Hepatocyte (in vitro differentiated cells): ENCODE measurements around the gene MSS51. TPM values are rescaled to one million over a fixed set of nuclear protein-coding genes. Genes with fewer than 3 reads are reported as not detected.

Source experiments
- DNase-seq: peaks from one replicate; pipeline ENCODE4 v3.0.0-alpha.2; 2016; ENCODE audit warnings: low spot score
- H2AFZ ChIP-seq: fragments of 200-600 bp; sonication (generic); 2 replicates; pipeline ENCODE4 v1.6.0; 2016; ENCODE audit warnings: antibody characterized with exemption, mild to moderate bottlenecking
- H3K27ac ChIP-seq: fragments of 200-600 bp; sonication (generic); 2 replicates; pipeline ENCODE4 v1.5.1; 2016; ENCODE audit warnings: mild to moderate bottlenecking
- H3K27me3 ChIP-seq: fragments of 200-600 bp; sonication (generic); 2 replicates; pipeline ENCODE4 v1.6.1; 2016
- H3K36me3 ChIP-seq: fragments of 200-600 bp; sonication (generic); replicated peaks from 2 replicates; pipeline ENCODE4 v1.5.1; 2016; ENCODE audit warnings: low read depth; ENCODE audit not compliant: insufficient read depth
- H3K4me1 ChIP-seq: fragments of 200-600 bp; sonication (generic); 2 replicates; pipeline ENCODE4 v1.5.1; 2016; ENCODE audit warnings: mild to moderate bottlenecking, moderate library complexity; ENCODE audit not compliant: insufficient read depth
- H3K4me2 ChIP-seq: fragments of 200-600 bp; sonication (generic); 2 replicates; pipeline ENCODE4 v1.6.0; 2016
- H3K4me3 ChIP-seq: fragments of 200-600 bp; sonication (generic); 2 replicates; pipeline ENCODE4 v1.5.1; 2016; ENCODE audit warnings: mild to moderate bottlenecking
- H3K79me2 ChIP-seq: fragments of 200-600 bp; sonication (generic); 2 replicates; pipeline ENCODE4 v1.6.0; 2017; ENCODE audit warnings: mild to moderate bottlenecking
- H3K9me2 ChIP-seq: fragments of 200-600 bp; sonication (generic); replicated peaks from 2 replicates; pipeline ENCODE4 v1.6.0; 2017; ENCODE audit warnings: mild to moderate bottlenecking; ENCODE audit not compliant: insufficient read depth
- H3K9me3 ChIP-seq: fragments of 200-600 bp; sonication (generic); 2 replicates; pipeline ENCODE4 v1.5.1; 2016; ENCODE audit warnings: low read depth, mild to moderate bottlenecking
- H4K20me1 ChIP-seq: fragments of 200-600 bp; sonication (generic); 2 replicates; pipeline ENCODE4 v1.6.0; 2016; ENCODE audit warnings: mild to moderate bottlenecking; ENCODE audit not compliant: insufficient read depth, poor library complexity, severe bottlenecking
- EZH2 ChIP-seq: fragments of 200-600 bp; sonication (generic); IDR thresholded peaks from 2 replicates; pipeline ENCODE4 v1.6.1; 2016; ENCODE audit warnings: antibody characterized with exemption, mild to moderate bottlenecking, borderline replicate concordance
- EZH2phosphoT487 ChIP-seq: fragments of 200-600 bp; sonication (generic); IDR thresholded peaks from one replicate; pipeline ENCODE4 v1.6.1; 2018; ENCODE audit warnings: antibody characterized with exemption, mild to moderate bottlenecking, low read depth, moderate library complexity; ENCODE audit not compliant: unreplicated experiment, severe bottlenecking
- WGBS: methylation state at CpG from one replicate; pipeline ENCODE4 v1.1.6; 2016; ENCODE audit warnings: low lambda C conversion rate; ENCODE audit errors: missing lambda C conversion rate; 5-methylcytosine and 5-hydroxymethylcytosine counted together
- polyA plus RNA-seq: library from polyadenylated mRNA; unstranded; fragments of >200 nt; fragmentation: Nextera tagmentation; extraction: Ambion mirVana; gene quantifications from 2 replicates; pipeline ENCODE4 v1.2.1, GENCODE V29; 2016
- total RNA-seq: library from RNA; depleted of rRNA; stranded (reverse); fragments of >200 nt; gene quantifications from 2 replicates; pipeline ENCODE4 v1.2.3, GENCODE V29; 2014
- TF ChIP-seq, protein P1 (sequence below): fragments of 200-600 bp; sonication (generic); IDR thresholded peaks from 2 replicates; pipeline ENCODE4 v1.5.1; 2016; ENCODE audit warnings: antibody characterized with exemption, mild to moderate bottlenecking; ENCODE audit not compliant: poor library complexity

The MSS51 gene
- total and polyA plus RNA-seq, 2 experiments from 2014 or later, result 0.48 to 1.2 TPM

DNA sequence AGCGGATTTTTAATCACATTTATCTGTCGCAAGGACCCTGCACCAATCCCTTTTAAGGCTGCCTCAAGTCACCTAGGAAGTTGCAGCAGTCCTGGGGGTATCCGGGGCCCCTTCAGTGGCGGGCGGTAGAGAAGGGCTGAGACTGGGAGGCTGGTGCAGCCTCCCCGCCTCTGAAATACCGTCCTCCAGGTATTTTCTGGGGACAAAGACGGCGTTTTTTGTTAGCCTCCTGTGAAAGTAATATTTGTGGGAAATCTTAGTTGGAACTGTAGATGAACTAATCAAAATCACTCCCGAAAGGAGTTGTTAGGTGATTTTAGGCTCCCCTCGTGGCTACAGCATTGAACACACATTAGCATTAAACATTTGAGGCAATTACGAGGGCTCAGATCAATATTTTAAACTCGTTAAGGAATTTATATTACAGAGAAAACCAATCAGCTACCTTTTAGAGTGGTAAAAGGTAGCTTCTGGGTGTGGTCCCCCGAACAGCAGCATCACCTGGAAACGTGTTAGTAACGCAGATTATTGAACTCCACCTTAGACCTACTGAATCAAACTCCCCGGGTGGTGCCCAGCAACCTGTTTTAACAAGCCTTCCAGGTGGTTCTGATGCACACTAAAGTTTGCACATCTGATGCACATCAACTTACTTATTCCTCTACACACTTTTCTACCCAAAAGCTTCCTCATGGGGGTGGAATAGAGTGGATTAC is 19.0 kb downstream of the MSS51 start:
- peaks cover 8% of the 10 kb centered on the region for H3K4me1 ChIP-seq
- H3K79me2 ChIP-seq, result peaks cover 35% of the 10 kb centered on the region
- DNase-seq, result peak; percentile 20
- no peaks in the 10 kb centered on the region for H3K9me2 ChIP-seq
- peak overlapping the region; percentile 91 for H3K4me2 ChIP-seq
- H3K4me3 ChIP-seq, result peak overlapping the region; percentile 72
- H3K27me3 ChIP-seq, result no peaks in the 10 kb centered on the region
- H4K20me1 ChIP-seq, result peaks cover 11% of the 10 kb centered on the region
- H3K9me3 ChIP-seq, result no peaks in the 10 kb centered on the region
- WGBS, result 6% methylated on average over 17 of the region's 17 CpGs
- H3K36me3 ChIP-seq, result no peaks in the 10 kb centered on the region
- TF ChIP-seq EZH2 (no peak), EZH2phosphoT487 (no peak)
- TF ChIP-seq, protein P1, sequence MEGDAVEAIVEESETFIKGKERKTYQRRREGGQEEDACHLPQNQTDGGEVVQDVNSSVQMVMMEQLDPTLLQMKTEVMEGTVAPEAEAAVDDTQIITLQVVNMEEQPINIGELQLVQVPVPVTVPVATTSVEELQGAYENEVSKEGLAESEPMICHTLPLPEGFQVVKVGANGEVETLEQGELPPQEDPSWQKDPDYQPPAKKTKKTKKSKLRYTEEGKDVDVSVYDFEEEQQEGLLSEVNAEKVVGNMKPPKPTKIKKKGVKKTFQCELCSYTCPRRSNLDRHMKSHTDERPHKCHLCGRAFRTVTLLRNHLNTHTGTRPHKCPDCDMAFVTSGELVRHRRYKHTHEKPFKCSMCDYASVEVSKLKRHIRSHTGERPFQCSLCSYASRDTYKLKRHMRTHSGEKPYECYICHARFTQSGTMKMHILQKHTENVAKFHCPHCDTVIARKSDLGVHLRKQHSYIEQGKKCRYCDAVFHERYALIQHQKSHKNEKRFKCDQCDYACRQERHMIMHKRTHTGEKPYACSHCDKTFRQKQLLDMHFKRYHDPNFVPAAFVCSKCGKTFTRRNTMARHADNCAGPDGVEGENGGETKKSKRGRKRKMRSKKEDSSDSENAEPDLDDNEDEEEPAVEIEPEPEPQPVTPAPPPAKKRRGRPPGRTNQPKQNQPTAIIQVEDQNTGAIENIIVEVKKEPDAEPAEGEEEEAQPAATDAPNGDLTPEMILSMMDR, result peak; percentile 1
- H2AFZ ChIP-seq, result peak overlapping the region; percentile 93
- peak overlapping the region; percentile 99 for H3K27ac ChIP-seq

DNA sequence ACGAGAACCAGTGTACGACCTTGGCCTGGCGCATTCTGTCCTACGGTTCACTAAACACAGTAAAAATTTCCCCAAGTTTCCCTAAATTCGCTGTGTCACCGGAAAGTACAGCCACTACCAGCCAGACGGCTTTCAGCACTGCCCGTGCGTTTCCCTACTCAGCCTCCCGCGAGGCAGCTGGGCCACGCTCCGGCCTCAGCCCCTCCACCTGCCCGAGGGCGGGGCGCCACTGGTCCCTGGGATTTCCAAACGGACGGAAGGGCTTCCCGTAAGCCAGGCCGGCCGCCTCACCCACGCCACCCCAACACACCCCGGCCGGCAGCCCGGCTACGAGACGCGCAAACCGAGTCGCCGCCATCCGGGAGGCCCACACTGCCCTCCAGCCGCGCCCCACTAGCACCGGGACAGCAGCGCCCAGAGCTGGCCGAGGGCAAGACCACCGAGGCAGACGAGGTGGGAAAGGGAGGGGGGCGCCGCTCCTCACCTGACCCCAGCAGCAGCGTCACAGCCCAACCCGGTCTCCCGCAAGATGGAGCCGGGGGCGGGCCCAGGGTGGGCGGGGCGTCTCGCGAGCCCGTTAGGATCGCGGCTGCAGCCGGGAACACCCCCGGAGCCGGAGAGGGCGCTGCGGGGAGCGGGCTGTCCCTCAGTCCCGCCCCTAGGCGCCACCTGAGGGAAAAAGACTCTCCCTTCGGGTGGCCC is 19.7 kb downstream of the MSS51 start, which contains the start of gene ANXA7:
TSS of gene ANXA7 (minus strand) at position 531 of the 702 bp plus-strand sequence. CDS start 13,202 bp downstream, outside the sequence.
- peak within 1 kb of the TSS; percentile 93 for H2AFZ ChIP-seq
- peaks cover 42% of the 10 kb centered on the region for H3K79me2 ChIP-seq
- peaks cover 17% of the 10 kb centered on the region for H4K20me1 ChIP-seq
- H3K27ac ChIP-seq, result peak within 1 kb of the TSS; percentile 99
- H3K9me2 ChIP-seq, result no peaks in the 10 kb centered on the region
- peak; percentile 97 for DNase-seq
- TF ChIP-seq, protein P1, result peak; percentile 19
- TF ChIP-seq EZH2 (no peak), EZH2phosphoT487 (no peak)
- WGBS, result 1% methylated on average over 42 of the region's 62 CpGs
- no peaks in the 10 kb centered on the region for H3K36me3 ChIP-seq
- peak within 1 kb of the TSS; percentile 91 for H3K4me3 ChIP-seq
- H3K27me3 ChIP-seq, result no peaks in the 10 kb centered on the region
- H3K9me3 ChIP-seq, result no peaks in the 10 kb centered on the region
- peaks cover 8% of the 10 kb centered on the region for H3K4me1 ChIP-seq
- H3K4me2 ChIP-seq, result peak within 1 kb of the TSS; percentile 91

DNA sequence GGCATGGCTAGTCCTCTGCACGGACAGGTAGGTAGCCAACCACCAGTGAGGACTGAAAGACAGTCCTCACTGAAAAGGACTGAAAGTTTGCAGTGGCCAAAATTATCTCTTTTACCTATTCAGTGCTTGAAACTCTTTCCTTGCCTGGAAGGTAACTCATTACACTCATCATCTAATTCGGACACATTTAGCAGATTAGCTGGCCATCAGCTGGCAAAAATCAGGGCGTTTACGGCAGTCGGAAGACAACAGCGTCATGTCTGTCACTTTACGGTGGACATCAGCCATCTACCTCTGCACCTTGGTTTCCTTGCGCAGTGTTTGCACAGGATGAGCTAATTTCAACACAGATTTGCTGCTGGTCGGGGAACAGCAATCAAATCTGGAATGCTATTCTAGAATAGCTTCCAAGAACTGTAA is 20.2 kb downstream of the MSS51 start:
- no peak for TF ChIP-seq EZH2phosphoT487
- no peaks in the 10 kb centered on the region for H3K36me3 ChIP-seq
- H3K4me3 ChIP-seq, result peak overlapping the region; percentile 91
- peak overlapping the region; percentile 91 for H3K4me2 ChIP-seq
- no peaks in the 10 kb centered on the region for H3K9me3 ChIP-seq
- no peaks in the 10 kb centered on the region for H3K27me3 ChIP-seq
- peak; percentile 78 for DNase-seq
- WGBS, result 1% methylated on average over 9 of the region's 9 CpGs
- no peaks in the 10 kb centered on the region for H3K9me2 ChIP-seq
- H2AFZ ChIP-seq, result peak overlapping the region; percentile 79
- peak overlapping the region; percentile 99 for H3K27ac ChIP-seq
- H3K79me2 ChIP-seq, result peaks cover 48% of the 10 kb centered on the region
- H4K20me1 ChIP-seq, result peaks cover 18% of the 10 kb centered on the region
- H3K4me1 ChIP-seq, result peaks cover 8% of the 10 kb centered on the region

DNA sequence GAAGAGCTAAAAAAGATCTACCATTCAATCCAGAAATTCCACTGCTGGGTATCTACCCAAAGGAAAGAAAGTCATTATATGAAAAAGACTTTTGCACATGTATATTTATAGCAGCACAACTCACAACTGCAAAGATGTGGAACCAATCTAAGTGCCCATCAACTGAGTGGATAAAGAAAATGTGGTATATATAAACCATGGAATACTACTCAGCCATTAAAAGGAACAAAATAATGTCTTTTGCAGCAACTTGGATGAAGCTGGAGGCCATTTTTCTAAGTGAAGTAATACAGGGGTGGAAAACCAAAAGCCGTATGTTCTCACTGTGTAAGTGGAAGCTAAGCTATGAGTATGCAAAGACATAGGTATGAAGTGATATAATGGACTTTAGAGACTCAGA is 22.5 kb downstream of the MSS51 start:
- no peak overlapping the region for H3K4me3 ChIP-seq
- peaks cover 8% of the 10 kb centered on the region for H3K4me1 ChIP-seq
- H3K27me3 ChIP-seq, result no peaks in the 10 kb centered on the region
- 91% methylated on average over 1 of the region's 1 CpG for WGBS
- H3K79me2 ChIP-seq, result peaks cover 70% of the 10 kb centered on the region
- TF ChIP-seq, protein P1, result no peak
- TF ChIP-seq EZH2 (no peak), EZH2phosphoT487 (no peak)
- H3K27ac ChIP-seq, result no peak overlapping the region
- H3K36me3 ChIP-seq, result no peaks in the 10 kb centered on the region
- no peak overlapping the region for H2AFZ ChIP-seq
- no peak overlapping the region for H3K4me2 ChIP-seq
- DNase-seq, result no peak
- H3K9me2 ChIP-seq, result no peaks in the 10 kb centered on the region
- H4K20me1 ChIP-seq, result peaks cover 22% of the 10 kb centered on the region
- H3K9me3 ChIP-seq, result no peaks in the 10 kb centered on the region
